ENCODE data around the gene ITPR1.
A peak's percentile ranks its signal among the peaks of the same experiment; 100 is the strongest.

Gene ITPR1

DNA sequence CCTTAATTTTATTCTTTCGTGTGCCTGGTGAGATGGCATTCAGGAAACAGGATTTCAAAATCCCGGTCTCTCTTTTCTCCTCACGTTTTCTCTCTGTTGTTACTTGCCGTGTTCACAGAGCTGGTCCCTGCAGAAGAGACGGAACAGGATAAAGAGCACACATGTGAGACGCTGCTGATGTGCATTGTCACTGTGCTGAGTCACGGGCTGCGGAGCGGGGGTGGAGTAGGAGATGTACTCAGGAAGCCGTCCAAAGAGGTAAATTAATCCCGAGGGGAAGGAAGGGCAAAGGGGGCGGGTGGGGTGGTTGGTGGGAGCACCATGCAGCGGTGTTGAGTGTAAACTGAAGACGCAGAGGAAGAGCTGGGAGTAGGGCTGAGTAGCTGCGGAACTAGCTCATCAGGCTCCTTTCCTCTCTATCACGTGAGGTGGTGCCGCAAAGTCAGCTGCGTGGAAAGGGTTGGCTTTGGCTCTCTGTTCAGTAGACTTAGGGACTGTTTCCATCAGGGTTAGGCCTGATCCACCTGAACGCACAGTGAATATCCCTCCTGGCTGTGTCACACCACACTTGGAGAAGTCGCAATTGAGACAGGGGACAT, 321.3 kb downstream of the ITPR1 start:
- DNase-seq (ENCODE audit: low read depth): peak; percentile 98
- TF ChIP-seq, protein P1, sequence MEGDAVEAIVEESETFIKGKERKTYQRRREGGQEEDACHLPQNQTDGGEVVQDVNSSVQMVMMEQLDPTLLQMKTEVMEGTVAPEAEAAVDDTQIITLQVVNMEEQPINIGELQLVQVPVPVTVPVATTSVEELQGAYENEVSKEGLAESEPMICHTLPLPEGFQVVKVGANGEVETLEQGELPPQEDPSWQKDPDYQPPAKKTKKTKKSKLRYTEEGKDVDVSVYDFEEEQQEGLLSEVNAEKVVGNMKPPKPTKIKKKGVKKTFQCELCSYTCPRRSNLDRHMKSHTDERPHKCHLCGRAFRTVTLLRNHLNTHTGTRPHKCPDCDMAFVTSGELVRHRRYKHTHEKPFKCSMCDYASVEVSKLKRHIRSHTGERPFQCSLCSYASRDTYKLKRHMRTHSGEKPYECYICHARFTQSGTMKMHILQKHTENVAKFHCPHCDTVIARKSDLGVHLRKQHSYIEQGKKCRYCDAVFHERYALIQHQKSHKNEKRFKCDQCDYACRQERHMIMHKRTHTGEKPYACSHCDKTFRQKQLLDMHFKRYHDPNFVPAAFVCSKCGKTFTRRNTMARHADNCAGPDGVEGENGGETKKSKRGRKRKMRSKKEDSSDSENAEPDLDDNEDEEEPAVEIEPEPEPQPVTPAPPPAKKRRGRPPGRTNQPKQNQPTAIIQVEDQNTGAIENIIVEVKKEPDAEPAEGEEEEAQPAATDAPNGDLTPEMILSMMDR (IDR thresholded peaks at IDR 0.05; ENCODE audit: low read depth, low read length): no peak
- TF ChIP-seq, protein P2, sequence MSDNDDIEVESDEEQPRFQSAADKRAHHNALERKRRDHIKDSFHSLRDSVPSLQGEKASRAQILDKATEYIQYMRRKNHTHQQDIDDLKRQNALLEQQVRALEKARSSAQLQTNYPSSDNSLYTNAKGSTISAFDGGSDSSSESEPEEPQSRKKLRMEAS (IDR thresholded peaks at IDR 0.05; ENCODE audit: low read depth, low read length): peak; percentile 53
- peak; percentile 57; the same call in 1 of the 2 replicates for TF ChIP-seq MYC (IDR thresholded peaks at IDR 0.05; ENCODE audit: low read depth, low read length)
- no peak for TF ChIP-seq POLR2A (IDR thresholded peaks at IDR 0.05; ENCODE audit: extremely low read depth, insufficient read length)
- H3K4me3 ChIP-seq (ENCODE audit: low read depth, low read length): peak overlapping the region; percentile 35

DNA sequence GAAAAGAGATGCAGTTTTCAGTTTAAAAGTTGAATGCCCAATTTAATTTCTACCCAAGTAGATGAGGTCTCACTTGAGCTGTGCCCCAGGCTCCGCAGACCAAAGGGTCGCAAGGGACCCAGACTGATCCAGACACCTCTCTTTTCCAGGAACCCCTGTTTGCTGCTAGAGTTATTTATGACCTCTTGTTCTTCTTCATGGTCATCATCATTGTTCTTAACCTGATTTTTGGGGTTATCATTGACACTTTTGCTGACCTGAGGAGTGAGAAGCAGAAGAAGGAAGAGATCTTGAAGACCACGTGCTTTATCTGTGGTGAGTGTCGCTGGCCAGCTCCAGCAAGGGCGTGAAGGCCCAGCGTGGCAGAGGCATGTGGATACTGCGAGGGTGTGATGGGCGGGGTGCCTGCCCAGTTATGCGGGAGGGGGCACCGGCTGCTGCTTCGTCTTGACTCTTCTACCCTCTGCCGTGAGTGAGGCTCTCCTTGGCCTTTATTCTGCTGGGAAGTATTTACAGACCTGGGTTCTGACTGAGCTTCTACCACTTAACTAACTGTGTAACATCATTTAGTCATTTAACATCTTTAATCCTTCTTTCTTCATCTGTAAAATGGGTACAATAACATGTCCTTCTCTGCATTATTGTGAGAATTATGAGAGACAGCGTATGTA, 321.9 kb downstream of the ITPR1 start:
- peak overlapping the region; percentile 19 for H3K4me3 ChIP-seq (ENCODE audit: low read depth, low read length)
- DNase-seq (ENCODE audit: low read depth): peak; percentile 48

DNA sequence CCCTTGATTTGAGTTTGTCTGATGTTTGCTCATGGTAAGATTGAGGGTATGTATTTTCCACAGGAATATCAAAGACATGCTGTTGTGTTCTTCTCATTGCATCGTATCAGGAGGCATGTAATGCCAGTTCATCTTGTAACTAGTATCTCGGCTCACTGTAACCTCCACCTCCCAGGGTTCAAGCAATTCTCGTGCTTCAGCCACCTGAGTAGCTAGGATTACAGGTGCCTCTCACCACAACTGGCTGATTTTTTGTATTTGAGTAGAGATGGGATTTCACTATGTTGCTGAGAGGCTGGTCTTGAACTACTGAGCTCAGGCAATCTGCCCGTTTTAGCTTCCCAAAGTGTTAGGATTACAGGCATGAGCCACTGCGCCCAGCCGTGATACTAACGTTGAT, 323.2 kb downstream of the ITPR1 start:
- DNase-seq (ENCODE audit: low read depth): no peak

More for the DNA sequence above, 321.9 kb downstream of the ITPR1 start:
- TF ChIP-seq POLR2A (IDR thresholded peaks at IDR 0.05; ENCODE audit: extremely low read depth, insufficient read length): no peak
- TF ChIP-seq, protein P2 (IDR thresholded peaks at IDR 0.05; ENCODE audit: low read depth, low read length): peak; percentile 90

DNA sequence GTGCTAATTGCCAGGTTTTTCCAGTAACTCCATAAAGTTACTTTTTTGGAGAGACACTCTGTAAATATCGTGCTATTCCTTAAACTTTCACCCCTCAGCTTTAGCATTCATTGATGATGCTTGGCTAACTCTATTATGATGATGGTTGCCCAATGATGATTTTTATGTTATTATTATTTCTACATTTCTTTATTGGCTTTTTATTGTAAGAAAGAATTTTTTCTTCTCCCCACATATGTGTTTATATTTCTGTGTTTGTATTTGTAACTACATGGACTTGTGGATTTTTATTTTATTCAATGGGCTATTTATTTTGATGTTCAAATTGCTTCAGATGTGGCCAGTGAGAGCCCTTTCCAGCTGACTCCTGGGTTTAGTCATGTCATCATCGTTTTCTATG, 323.6 kb downstream of the ITPR1 start:
- TF ChIP-seq MYC (IDR thresholded peaks at IDR 0.05; ENCODE audit: low read depth, low read length): no peak
- TF ChIP-seq, protein P1 (IDR thresholded peaks at IDR 0.05; ENCODE audit: low read depth, low read length): no peak
- TF ChIP-seq, protein P2 (IDR thresholded peaks at IDR 0.05; ENCODE audit: low read depth, low read length): no peak
- TF ChIP-seq POLR2A (IDR thresholded peaks at IDR 0.05; ENCODE audit: extremely low read depth, insufficient read length): no peak
- no peak overlapping the region for H3K4me3 ChIP-seq (ENCODE audit: low read depth, low read length)
- DNase-seq (ENCODE audit: low read depth): no peak

More for the DNA sequence above, 323.2 kb downstream of the ITPR1 start:
- TF ChIP-seq POLR2A (IDR thresholded peaks at IDR 0.05; ENCODE audit: extremely low read depth, insufficient read length): no peak
- TF ChIP-seq, protein P1 (IDR thresholded peaks at IDR 0.05; ENCODE audit: low read depth, low read length): no peak
- TF ChIP-seq MYC (IDR thresholded peaks at IDR 0.05; ENCODE audit: low read depth, low read length): no peak
- TF ChIP-seq, protein P2 (IDR thresholded peaks at IDR 0.05; ENCODE audit: low read depth, low read length): no peak
- H3K4me3 ChIP-seq (ENCODE audit: low read depth, low read length): peak overlapping the region; percentile 9

DNA sequence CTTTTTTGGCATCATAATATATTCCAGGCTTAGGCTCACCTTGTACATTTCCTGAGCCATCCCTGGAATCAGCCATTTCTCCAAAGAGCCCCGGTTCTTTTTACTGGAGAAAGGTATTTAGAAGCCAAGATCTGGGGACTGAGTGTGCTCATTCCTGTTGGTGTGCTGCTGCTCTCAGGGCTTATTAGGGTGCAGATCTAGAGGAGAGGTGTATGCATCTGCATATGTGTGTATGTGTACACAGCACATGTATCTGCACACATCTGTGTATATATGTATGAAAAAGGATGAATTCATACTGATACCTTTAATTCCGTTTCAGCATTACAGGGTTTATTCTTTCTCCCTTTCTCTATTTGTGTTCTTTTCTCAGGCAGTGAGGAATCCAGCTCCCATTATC, 324.0 kb downstream of the ITPR1 start:
- TF ChIP-seq POLR2A (IDR thresholded peaks at IDR 0.05; ENCODE audit: extremely low read depth, insufficient read length): no peak
- TF ChIP-seq, protein P2 (IDR thresholded peaks at IDR 0.05; ENCODE audit: low read depth, low read length): no peak
- TF ChIP-seq, protein P1 (IDR thresholded peaks at IDR 0.05; ENCODE audit: low read depth, low read length): no peak
- TF ChIP-seq MYC (IDR thresholded peaks at IDR 0.05; ENCODE audit: low read depth, low read length): no peak
- no peak overlapping the region for H3K4me3 ChIP-seq (ENCODE audit: low read depth, low read length)
- no peak for DNase-seq (ENCODE audit: low read depth)

DNA sequence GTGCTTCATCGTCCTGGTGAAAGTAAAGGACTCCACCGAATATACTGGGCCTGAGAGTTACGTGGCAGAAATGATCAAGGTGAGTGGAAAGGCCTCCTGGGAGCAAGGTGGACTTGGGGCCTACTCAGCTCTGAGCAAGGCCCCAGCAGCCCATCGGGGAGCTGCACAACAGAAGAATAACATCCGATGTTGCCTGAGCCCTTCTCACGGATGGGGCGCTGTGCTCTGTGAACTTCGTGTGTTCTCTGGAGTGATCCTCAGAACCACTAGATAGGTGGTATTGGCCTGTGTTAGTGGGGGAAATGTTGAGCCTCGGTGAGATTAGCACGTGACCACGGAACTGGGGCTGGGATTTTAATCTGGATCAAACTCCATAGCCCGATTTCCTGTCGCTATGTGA, 325.0 kb downstream of the ITPR1 start:
- DNase-seq (ENCODE audit: low read depth): no peak
- H3K4me3 ChIP-seq (ENCODE audit: low read depth, low read length): no peak overlapping the region
- TF ChIP-seq POLR2A (IDR thresholded peaks at IDR 0.05; ENCODE audit: extremely low read depth, insufficient read length) (no peak), MYC (IDR thresholded peaks at IDR 0.05; ENCODE audit: low read depth, low read length) (no peak)
- TF ChIP-seq, protein P1 (IDR thresholded peaks at IDR 0.05; ENCODE audit: low read depth, low read length): no peak
- TF ChIP-seq, protein P2 (IDR thresholded peaks at IDR 0.05; ENCODE audit: low read depth, low read length): no peak

All from NB4 (cell line).